ENCODE measurements around the gene COX6A2.

DNA sequence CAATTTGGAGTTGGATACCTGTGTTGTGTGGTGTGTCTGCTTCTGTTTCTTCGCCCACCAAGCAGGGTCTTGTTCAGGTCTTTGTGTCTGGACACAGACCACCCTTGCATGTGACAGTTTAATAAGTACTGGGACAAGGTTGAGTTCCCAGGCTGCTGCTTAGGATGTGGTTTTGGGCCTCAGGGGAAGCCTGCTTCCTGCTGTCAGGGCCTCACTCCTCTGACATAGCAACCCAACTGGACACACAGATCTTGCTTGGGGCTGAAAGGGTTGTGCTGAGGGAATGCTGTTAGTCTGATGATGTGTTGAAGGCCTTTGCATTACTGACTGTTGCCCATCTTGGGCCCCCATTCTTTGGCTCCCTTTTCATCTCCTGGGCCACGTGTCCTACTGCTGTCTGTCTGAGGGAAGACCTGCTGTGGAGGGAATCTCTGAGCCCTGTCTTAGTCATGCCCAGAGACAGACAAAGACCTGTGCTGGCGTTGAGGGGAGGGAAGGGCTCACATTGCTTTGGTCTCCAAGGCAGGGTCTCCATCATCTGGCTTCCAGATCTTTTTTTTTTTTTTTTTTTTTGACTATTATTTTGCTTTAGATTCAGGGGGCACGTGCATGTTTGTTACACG lies 39.1 kb upstream of the COX6A2 start:
- TF ChIP-seq EZH2phosphoT487 (IDR thresholded peaks at IDR 0.05; ENCODE audit: borderline replicate concordance) = no peak
- TF ChIP-seq CTCF (conservative IDR thresholded peaks at IDR 0.05; ENCODE audit: low read length) = no peak
